GM12872 (cell line): ENCODE measurements around the gene CBX3.

Experiments used
- CTCF ChIP-seq: IDR thresholded peaks from 3 replicates; pipeline ENCODE4 v1.5.1; 2011; ENCODE audit warnings: low read depth, mild to moderate bottlenecking, low read length, moderate library complexity; ENCODE audit not compliant: insufficient read depth

Gene CBX3

GRCh38 chr7:26167303-26167934, 34.1 kb upstream of the CBX3 start:
- no peak for TF ChIP-seq CTCF

DNA sequence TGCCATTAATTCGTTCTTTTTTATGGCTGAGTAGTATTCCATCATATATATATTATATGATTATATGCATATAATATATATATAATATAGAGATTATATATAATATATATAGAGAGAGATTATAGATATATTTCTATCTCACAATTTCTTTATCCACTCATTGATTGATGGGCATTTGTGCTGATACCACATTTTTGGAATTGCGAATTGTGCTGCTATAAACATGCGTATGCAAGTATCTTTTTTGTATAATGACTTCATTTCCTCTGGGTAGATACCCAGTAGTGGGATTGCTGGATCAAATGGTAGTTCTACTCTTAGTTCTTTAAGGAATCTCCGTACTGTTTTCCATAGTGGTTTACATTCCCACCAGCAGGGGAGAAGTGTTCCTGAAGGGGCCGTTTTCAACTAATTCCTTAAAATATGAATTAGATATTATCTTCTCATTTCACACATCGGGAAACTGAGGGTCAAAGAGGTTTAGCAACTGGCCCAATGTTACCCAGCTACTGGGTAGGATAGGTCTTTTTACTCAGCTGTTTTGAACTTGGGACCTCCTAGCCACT, 33.0 kb upstream of the CBX3 start:
- TF ChIP-seq CTCF = no peak

DNA sequence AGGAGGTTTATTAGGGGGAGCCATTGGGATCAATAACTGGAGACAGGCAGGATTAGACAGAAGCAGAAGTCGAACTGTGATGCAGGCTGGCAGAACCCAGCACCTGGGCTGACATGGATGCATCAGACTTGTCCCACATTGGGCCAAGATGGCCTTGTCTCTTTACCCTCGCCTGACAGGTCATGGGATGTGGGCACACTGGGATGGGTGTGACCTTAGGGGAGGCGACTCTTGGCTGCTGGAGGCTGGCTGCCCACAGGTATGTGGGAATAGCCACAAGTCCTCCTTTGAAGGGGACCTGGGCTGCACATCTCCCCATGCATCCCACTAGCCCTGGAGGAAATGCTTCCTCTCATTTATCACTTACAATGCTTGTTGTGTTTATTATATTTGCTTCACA, 32.3 kb upstream of the CBX3 start:
- TF ChIP-seq CTCF = no peak

- no peak for TF ChIP-seq CTCF
Measured at GRCh38 chr7:26170663-26171062, 30.9 kb upstream of the CBX3 start.

DNA sequence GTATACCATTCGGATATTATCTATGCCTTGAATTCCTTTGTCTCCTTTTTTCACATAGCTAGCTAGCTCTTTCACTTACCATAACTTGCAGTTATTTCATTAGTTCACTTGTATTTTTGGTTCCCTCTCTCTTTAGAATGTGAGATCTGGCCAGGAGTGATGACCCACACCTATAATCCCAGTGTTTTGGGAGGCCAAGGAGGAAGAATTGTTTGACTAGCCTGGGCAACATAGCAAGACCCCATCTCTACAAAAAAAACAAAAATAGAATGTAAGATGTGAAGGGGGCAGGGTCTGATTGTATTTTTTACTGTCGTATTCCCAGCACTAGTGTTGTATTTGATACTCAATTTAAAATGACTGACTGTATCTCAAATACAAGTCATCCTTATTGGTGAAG, 29.9 kb upstream of the CBX3 start:
- no peak for TF ChIP-seq CTCF

DNA sequence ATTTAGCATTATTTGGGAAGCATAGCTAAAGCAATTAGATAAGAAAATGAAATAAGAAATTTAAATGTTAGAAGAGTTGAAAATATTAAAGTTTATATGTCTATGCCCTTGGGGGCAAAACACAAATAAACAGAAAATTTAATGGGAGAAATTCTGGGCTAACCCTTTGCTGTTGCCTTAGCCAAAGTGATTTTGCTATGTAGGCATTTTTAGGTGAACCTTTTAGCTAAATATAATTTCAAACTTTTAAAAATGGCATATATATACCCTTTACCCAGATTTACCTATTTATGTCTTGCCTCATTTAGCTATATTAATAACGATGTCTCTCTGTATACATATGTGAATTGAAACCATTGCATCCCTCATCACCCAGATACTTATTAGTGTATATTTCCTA, 29.5 kb upstream of the CBX3 start:
- no peak for TF ChIP-seq CTCF

GRCh38 chr7:26178272-26178960, 23.1 kb upstream of the CBX3 start:
- no peak for TF ChIP-seq CTCF
